ENCODE data around the gene TBC1D20.
A peak's percentile ranks its signal among the peaks of the same experiment; 100 is the strongest.
"Not testable (repeated sequence)": the region's sequence is repeated elsewhere in the genome, so short reads cannot be mapped to it uniquely, and the experiment has no call there.

The TBC1D20 gene

GRCh38 chr20:475463-476357, 13.4 kb upstream of the TBC1D20 start:
- DNase-seq (ENCODE audit: low read depth), result no peak

GRCh38 chr20:474581-474980, 12.2 kb upstream of the TBC1D20 start:
- no peak for DNase-seq (ENCODE audit: low read depth)

- DNase-seq (ENCODE audit: low read depth), result no peak
Measured at GRCh38 chr20:472889-473292, 10.6 kb upstream of the TBC1D20 start.

- DNase-seq (ENCODE audit: low read depth), result no peak
Measured at GRCh38 chr20:472137-472846, 10.0 kb upstream of the TBC1D20 start.

- no peak for DNase-seq (ENCODE audit: low read depth)
Measured at GRCh38 chr20:469746-470490, 7.6 kb upstream of the TBC1D20 start.

GRCh38 chr20:467755-468154, 5.4 kb upstream of the TBC1D20 start:
- no peak for DNase-seq (ENCODE audit: low read depth)

- DNase-seq (ENCODE audit: low read depth), result peak; percentile 42
Measured at GRCh38 chr20:461254-462198, 807 bp downstream of the TBC1D20 start.

GRCh38 chr20:460707-461106, 1.6 kb downstream of the TBC1D20 start:
- no peak for DNase-seq (ENCODE audit: low read depth)

- DNase-seq (ENCODE audit: low read depth), result no peak
Measured at GRCh38 chr20:460180-460579, 2.2 kb downstream of the TBC1D20 start.

- DNase-seq (ENCODE audit: low read depth), result no peak
Measured at GRCh38 chr20:458776-459175, 3.6 kb downstream of the TBC1D20 start.

GRCh38 chr20:454951-455350, 7.4 kb downstream of the TBC1D20 start:
- no peak for DNase-seq (ENCODE audit: low read depth)

- not testable (repeated sequence) for DNase-seq (ENCODE audit: low read depth)
Measured at GRCh38 chr20:452021-452420, 10.3 kb downstream of the TBC1D20 start.

GRCh38 chr20:445514-446336, 16.6 kb downstream of the TBC1D20 start:
- no peak for DNase-seq (ENCODE audit: low read depth)

GRCh38 chr20:444862-445426, 17.4 kb downstream of the TBC1D20 start:
- DNase-seq (ENCODE audit: low read depth), result no peak

- DNase-seq (ENCODE audit: low read depth), result no peak
Measured at GRCh38 chr20:444117-444516, 18.2 kb downstream of the TBC1D20 start.

- DNase-seq (ENCODE audit: low read depth), result no peak
Measured at GRCh38 chr20:443223-443775, 19.0 kb downstream of the TBC1D20 start.

GRCh38 chr20:440636-441035, 21.7 kb downstream of the TBC1D20 start:
- no peak for DNase-seq (ENCODE audit: low read depth)

GRCh38 chr20:440148-440547, 22.2 kb downstream of the TBC1D20 start:
- DNase-seq (ENCODE audit: low read depth), result no peak

GRCh38 chr20:438571-439469, 23.5 kb downstream of the TBC1D20 start:
- DNase-seq (ENCODE audit: low read depth), result peak; percentile 37

Measured in activated T-cell treated with anti-CD3 and anti-CD28 coated beads for 1 hour (primary cell).